Central memory CD8-positive, alpha-beta T cell (primary cell): ENCODE measurements around the gene TAF8.
A peak's percentile ranks its signal among the peaks of the same experiment; 100 is the strongest.

Experiments used
- ATAC-seq: fragments of 150-1000 bp; cut with Tn5 transposase; replicated peaks from 2 replicates; pipeline ENCODE4 v1.10.0; 2022; ENCODE audit warnings: mild to moderate bottlenecking, moderate FRiP score, moderate number of reproducible peaks; ENCODE audit not compliant: poor library complexity, severe bottlenecking; ENCODE audit errors: extremely low read depth
- DNase-seq, 2 donors: peaks; one replicate each; pipeline ENCODE4 v3.0.0; 2021; ENCODE audit warnings: low spot score in 2 of 2
- H3K27ac Mint-ChIP-seq: one replicate; pipeline ENCODE4 v1.8.0; 2022; ENCODE audit warnings: low read depth, mild to moderate bottlenecking, moderate library complexity, mixed read lengths
- H3K27me3 Mint-ChIP-seq: one replicate; pipeline ENCODE4 v1.8.0; 2022; ENCODE audit warnings: mixed read lengths
- H3K36me3 Mint-ChIP-seq: one replicate; pipeline ENCODE4 v1.8.0; 2022; ENCODE audit warnings: mild to moderate bottlenecking, moderate library complexity, mixed read lengths; ENCODE audit not compliant: insufficient read depth
- H3K4me1 Mint-ChIP-seq: one replicate; pipeline ENCODE4 v1.8.0; 2022; ENCODE audit warnings: mixed read lengths
- H3K4me3 Mint-ChIP-seq: one replicate; pipeline ENCODE4 v1.8.0; 2022; ENCODE audit warnings: mild to moderate bottlenecking, moderate library complexity, mixed read lengths
- H3K9me3 Mint-ChIP-seq: one replicate; pipeline ENCODE4 v1.8.0; 2022; ENCODE audit warnings: mixed read lengths

TAF8 gene

GRCh38 chr6:42133926-42134325, 83.6 kb downstream of the TAF8 start:
- no peak overlapping the region for H3K27ac Mint-ChIP-seq

GRCh38 chr6:42135161-42135560, 84.8 kb downstream of the TAF8 start:
- DNase-seq (no peak), ATAC-seq (no peak)
- Mint-ChIP-seq H3K27ac (no peak overlapping the region), H3K4me3 (no peak overlapping the region), H3K4me1 (peaks cover 6% of the 10 kb centered on the region), H3K27me3 (peaks cover 16% of the 10 kb centered on the region), H3K36me3 (no peaks in the 10 kb centered on the region), H3K9me3 (no peaks in the 10 kb centered on the region)

More at GRCh38 chr6:42133926-42134325, 83.6 kb downstream of the TAF8 start:
- Mint-ChIP-seq H3K27me3 (peaks cover 18% of the 10 kb centered on the region), H3K36me3 (no peaks in the 10 kb centered on the region), H3K4me1 (peaks cover 6% of the 10 kb centered on the region), H3K9me3 (no peaks in the 10 kb centered on the region), H3K4me3 (no peak overlapping the region)
- no peak for DNase-seq
- no peak for ATAC-seq

- Mint-ChIP-seq H3K9me3 (no peaks in the 10 kb centered on the region), H3K4me3 (no peak overlapping the region), H3K4me1 (peaks cover 6% of the 10 kb centered on the region), H3K36me3 (no peaks in the 10 kb centered on the region), H3K27me3 (peaks cover 16% of the 10 kb centered on the region), H3K27ac (no peak overlapping the region)
- DNase-seq: no peak
- ATAC-seq: no peak
Measured at GRCh38 chr6:42135722-42136121, 85.4 kb downstream of the TAF8 start.

- no peak overlapping the region for H3K27ac Mint-ChIP-seq
- peaks cover 21% of the 10 kb centered on the region for H3K27me3 Mint-ChIP-seq
- DNase-seq (no peak), ATAC-seq (no peak)
- peak overlapping the region; percentile 35 for H3K4me3 Mint-ChIP-seq
- peaks cover 6% of the 10 kb centered on the region for H3K4me1 Mint-ChIP-seq
- no peaks in the 10 kb centered on the region for H3K36me3 Mint-ChIP-seq
- no peaks in the 10 kb centered on the region for H3K9me3 Mint-ChIP-seq
Measured at GRCh38 chr6:42136508-42137193, 86.3 kb downstream of the TAF8 start.
